Astrocyte of the cerebellum (primary cell): ENCODE data around the gene ENOX2.

ENCODE experiments used
- DNase-seq: peaks from one replicate; pipeline ENCODE4 v3.0.0-alpha.2; 2011; ENCODE audit warnings: low read depth
- H3K4me3 ChIP-seq: 2 replicates; pipeline ENCODE4 v1.5.1; 2011; ENCODE audit warnings: mild to moderate bottlenecking, low read depth, low read length, moderate library complexity
- in situ Hi-C: cut with HindIII; loops from 2 replicates; pipeline ENCODE4 v1.10.0; 2017; ENCODE audit warnings: low sequenced_read_pairs
- TF ChIP-seq, protein P1 (sequence below): IDR thresholded peaks from 2 replicates; pipeline ENCODE4 v1.5.1; 2012; ENCODE audit warnings: low read length, low read depth, moderate library complexity, mild to moderate bottlenecking; ENCODE audit errors: missing control alignments

The ENOX2 gene

DNA sequence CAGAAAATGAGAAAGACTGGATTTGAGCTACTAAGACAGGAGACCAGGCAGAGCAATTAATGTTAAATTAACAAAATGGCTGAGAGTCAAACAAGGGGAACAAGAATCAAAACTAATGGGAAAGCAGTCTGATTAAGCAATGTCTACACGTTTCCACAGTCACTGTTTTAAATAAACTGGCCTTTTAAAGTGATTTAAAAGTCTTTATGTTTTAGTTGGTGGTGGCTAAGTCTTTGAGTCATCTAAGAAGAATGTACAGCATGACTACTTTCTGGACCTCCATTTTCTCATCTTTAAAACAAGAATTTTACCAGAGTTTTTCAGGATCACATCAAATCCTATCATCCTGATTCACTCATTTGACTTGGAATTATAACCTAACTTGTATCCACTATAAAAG lies 233.8 kb downstream of the ENOX2 start:
- in situ Hi-C loops: no loop called here
- no peak overlapping the region for H3K4me3 ChIP-seq
- TF ChIP-seq, protein P1, sequence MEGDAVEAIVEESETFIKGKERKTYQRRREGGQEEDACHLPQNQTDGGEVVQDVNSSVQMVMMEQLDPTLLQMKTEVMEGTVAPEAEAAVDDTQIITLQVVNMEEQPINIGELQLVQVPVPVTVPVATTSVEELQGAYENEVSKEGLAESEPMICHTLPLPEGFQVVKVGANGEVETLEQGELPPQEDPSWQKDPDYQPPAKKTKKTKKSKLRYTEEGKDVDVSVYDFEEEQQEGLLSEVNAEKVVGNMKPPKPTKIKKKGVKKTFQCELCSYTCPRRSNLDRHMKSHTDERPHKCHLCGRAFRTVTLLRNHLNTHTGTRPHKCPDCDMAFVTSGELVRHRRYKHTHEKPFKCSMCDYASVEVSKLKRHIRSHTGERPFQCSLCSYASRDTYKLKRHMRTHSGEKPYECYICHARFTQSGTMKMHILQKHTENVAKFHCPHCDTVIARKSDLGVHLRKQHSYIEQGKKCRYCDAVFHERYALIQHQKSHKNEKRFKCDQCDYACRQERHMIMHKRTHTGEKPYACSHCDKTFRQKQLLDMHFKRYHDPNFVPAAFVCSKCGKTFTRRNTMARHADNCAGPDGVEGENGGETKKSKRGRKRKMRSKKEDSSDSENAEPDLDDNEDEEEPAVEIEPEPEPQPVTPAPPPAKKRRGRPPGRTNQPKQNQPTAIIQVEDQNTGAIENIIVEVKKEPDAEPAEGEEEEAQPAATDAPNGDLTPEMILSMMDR: no peak
- DNase-seq: no peak

DNA sequence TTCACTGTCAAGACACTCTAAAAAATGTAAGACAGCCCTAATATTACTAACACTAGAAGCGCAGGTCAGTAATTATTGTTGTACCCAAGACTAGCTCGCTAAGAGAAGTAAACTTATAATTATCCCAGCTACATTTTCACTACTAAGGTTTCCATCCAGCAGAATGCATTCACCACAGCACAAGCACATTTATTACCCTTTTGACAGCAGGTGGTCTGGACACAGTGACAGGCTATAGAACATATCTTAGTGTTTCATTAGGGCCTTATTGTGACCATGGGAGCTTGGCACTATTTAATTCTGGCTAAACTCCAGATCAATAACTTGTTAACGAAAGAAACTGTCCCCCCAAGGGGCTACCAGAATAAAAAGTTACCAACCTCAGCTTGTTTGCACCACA lies 237.7 kb downstream of the ENOX2 start:
- in situ Hi-C loops: no loop called here
- DNase-seq: no peak
- TF ChIP-seq, protein P1: no peak
- H3K4me3 ChIP-seq: no peak overlapping the region

DNA sequence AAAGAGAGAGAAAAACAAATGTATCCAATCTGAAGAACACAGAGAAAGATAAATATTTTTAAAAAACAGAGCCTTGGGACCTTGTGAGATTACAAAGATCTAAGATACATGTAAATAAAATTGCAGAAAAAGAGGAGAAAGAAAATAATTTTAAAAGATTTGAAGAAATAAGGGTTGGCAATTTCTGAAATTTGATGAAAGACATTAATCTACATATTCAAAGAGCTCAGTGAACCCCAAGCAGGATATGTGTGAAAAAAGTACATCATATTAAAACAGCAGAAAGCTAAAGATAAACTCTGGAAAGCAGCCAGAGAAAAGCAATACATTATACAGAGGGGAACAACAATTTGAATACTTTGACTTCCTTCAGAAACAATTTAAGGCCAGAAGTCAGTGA lies 244.7 kb downstream of the ENOX2 start:
- in situ Hi-C loops: no loop called here
- no peak overlapping the region for H3K4me3 ChIP-seq
- TF ChIP-seq, protein P1: no peak
- DNase-seq: no peak

DNA sequence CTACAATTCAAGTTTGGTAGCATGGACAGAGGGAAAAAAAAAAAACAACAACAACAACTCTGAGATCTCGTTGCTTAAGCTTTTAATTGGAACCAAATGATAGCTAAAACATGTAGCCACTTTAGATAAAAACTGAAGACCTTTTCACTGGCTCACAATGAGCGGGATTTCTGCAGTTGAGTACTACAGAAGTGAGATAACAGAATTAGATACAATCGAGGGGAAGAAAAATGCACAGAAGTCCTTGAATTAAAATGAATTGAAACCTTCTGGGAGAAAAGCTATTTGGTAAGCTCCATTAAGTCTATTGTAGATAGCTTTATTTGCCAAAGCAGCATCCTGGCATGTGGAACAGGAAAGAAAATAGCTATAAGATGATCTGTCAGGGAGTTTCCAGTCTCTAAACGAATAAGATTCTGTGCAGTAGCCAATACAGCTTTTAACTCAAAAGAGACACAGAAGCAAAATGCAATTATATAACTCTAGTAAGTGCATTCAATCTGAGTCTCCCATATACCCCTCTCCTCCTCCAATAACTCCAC lies 248.5 kb downstream of the ENOX2 start:
- in situ Hi-C loops: no loop called here
- no peak for DNase-seq
- H3K4me3 ChIP-seq: no peak overlapping the region
- TF ChIP-seq, protein P1: no peak

DNA sequence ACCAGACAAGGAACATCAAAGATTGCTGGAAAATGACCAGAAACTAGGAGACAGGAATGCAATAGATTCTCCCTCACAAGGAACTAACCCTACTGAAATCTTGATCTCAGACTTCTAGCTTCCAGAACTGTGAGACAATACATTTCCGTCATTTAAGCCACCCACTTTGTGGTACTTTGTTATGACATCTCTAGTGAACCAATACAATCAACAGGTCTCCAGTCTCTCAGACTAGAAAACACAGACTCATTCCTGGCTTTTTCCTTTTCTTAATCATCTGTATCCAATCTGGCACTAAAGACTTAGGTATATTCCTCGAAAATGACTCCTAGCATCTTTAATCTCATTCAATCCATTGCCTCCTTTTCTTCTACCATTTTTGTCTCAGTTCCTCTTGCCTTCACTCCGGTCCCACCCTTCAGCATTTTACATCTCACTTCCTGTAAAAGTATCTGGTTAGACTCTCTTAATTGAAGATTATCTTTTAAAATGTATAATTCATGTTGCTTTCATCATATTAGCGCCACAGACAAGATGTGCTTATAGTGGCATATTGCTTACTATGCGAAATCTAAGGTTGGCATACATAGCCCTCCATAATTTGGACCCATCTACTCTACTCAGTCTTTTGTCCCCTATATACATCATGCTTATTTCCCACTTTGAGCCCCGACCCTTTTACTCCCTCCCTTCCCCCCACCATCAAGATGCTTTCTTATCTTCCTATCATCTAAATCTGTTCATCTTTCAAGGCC lies 250.0 kb downstream of the ENOX2 start:
- DNase-seq: no peak
- H3K4me3 ChIP-seq: no peak overlapping the region
- TF ChIP-seq, protein P1: no peak
- in situ Hi-C loops: no loop called here

DNA sequence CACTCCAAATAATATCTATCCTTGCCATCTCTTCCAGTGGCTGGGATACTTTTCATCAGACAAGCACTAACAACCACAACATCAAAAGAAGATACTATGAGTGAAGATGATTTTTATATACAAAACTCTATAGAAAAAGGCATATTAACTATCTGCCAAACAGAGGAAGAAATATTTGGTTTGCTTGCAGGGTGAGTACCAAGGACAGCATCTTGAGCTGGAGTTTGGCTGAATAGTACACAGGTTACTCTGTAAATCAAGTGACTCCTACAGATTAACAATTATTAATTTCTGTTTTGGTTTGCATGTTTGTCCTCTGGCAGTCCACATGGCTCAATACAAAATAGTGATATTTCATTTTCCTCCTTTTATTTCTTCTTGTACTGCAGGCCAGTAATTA lies 253.3 kb downstream of the ENOX2 start:
- no peak for DNase-seq

More for the DNA sequence above, 253.3 kb downstream of the ENOX2 start:
- no peak overlapping the region for H3K4me3 ChIP-seq
- TF ChIP-seq, protein P1: no peak
- in situ Hi-C loops: no loop called here
